Pancreas (tissue), 10 donors: ENCODE measurements around the gene CTNND1. TPM values are rescaled to one million over a fixed set of nuclear protein-coding genes. Genes with fewer than 3 reads are reported as not detected.

Source experiments
- ATAC-seq, 4 donors: fragments of 200-7000 bp; cut with Tn5 transposase; one replicate each; pipeline versions ENCODE4 v1.8.0 to v1.9.1; 2020; ENCODE audit warnings: mild to moderate bottlenecking in 4 of 4, moderate library complexity in 4 of 4
- DNase-seq, 6 donors: peaks; one replicate each; pipeline ENCODE4 v3.0.0-alpha.2; 2020
- FAIRE-seq: peaks from 2 replicates; lab custom pipeline; 2012; peaks lifted over from hg19 to GRCh38; lab: Jason Lieb, UNC
- H3K27ac ChIP-seq, 4 donors: fragments of 200-600 bp; sonication (generic); 1 replicate in 3 of 4; 2 replicates in 1 of 4; pipeline versions ENCODE4 v1.5.0 to v1.8.0; 2020
- H3K27me3 ChIP-seq, 4 donors: fragments of 200-600 bp; one replicate each; pipeline ENCODE4 v1.8.0; 2021
- H3K36me3 ChIP-seq, 3 donors: fragments of 200-600 bp; sonication (generic) in 1 of 3; one replicate each; pipeline versions ENCODE4 v1.5.0 to v1.8.0; 2020 to 2021
- H3K4me1 ChIP-seq, 3 donors: fragments of 200-600 bp; one replicate each; pipeline ENCODE4 v1.8.0; 2021
- H3K4me3 ChIP-seq, 4 donors: fragments of 200-600 bp; sonication (generic) in 2 of 4; one replicate each; pipeline versions ENCODE4 v1.5.0 to v1.8.0; 2020 to 2021
- H3K9me3 ChIP-seq, 4 donors: fragments of 200-600 bp; one replicate each; pipeline ENCODE4 v1.8.0; 2021
- WGBS, 2 donors: extraction: QIAGEN DNeasy Blood & Tissue Kit; methylation state at CpG; one replicate each; pipeline ENCODE4 v1.1.7; 2013; 5-methylcytosine and 5-hydroxymethylcytosine counted together
- intact Hi-C, 3 donors: fragments of 100-400 bp; cut with DNase I; formaldehyde crosslinking; loops; one replicate each; pipeline versions ENCODE4 v1.11.1 to v1.14.2; 2022
- polyA plus RNA-seq, 2 donors: library from polyadenylated mRNA; stranded (reverse); fragments of 200-250 nt; gene quantifications; one replicate each; pipeline ENCODE4 v1.2.3, GENCODE V29; 2013
- total RNA-seq, 6 donors: library from RNA; stranded (reverse); fragmentation: NEBNext Ultra II Directional in 4 of 6; extraction: Animal tissue kit (Norgen Biotek cat#: 25700) in 4 of 6; gene quantifications; one replicate each; pipeline versions ENCODE4 v1.2.1 to v1.2.4, GENCODE V29; 2021 to 2023
- TF ChIP-seq, protein P1 (sequence below), 4 donors: fragments of 200-600 bp; sonication (generic) in 3 of 4; IDR thresholded peaks; one replicate each; pipeline versions ENCODE4 v1.5.0 to v1.8.0; 2021; ENCODE audit warnings: antibody characterized with exemption in 4 of 4
- donor health status: healthy with polysubstance abuse.
- donor health status: DM: no; HTN: no; CAD: no; lungs with moderate emphysema.
- donor health status: DM: no; HTN: no; CAD: no.
- donor health status: control.
- donor health status: control.
- donor health status: Bipolar disorder and iron deficiency.
- donor health status: DM: yes; HTN: yes; CAD: no.
- donor health status: DM: no; HTN: no; CAD: no.
- donor health status: DM: no; HTN: no; CAD: no.
- donor health status: DM: yes; HTN: yes; CAD: no.

CTNND1 gene
- total and polyA plus RNA-seq, 8 donors = 42.7 to 203 (median 122) TPM

DNA sequence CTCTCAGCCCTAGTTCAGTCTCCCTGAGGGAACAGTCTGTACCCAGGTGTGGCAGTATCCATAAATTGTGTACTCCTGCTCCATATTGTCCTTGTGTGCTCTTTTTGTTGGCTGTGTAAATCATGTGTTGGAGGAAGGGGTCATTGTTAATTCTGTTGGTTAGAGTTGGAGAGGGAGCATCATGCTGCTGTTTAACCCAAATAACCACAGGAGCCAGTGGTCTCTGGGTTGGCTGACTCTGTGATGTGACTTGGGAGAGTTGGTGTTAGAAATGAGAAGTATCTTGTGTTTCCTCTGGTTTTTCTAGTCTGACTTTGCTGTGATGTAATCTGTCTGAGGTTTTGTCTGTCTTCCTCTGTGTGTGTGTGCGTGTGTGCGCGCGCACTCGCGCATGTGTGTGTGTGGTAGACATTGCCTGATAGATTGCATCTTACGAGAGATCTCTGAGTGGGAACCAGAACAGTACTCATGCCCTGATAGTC, 30.5 kb downstream of the CTNND1 start:
- H3K27ac ChIP-seq = peak overlapping the region in 2 of 4 donors; percentile 62 to 64
- H3K36me3 ChIP-seq = peaks cover 6 to 25% (median 18%) of the 10 kb centered on the region in 3 donors
- ATAC-seq (peak in 3 of 4 donors; percentile 47 to 82 (median 70)), FAIRE-seq (no peak), DNase-seq (peak in 1 of 6 donors; percentile 63)
- 91 to 92% methylated on average over 7 of the region's 7 CpGs for WGBS, 2 donors
- no peaks in the 10 kb centered on the region for H3K27me3 ChIP-seq
- H3K4me1 ChIP-seq = peaks cover 21 to 52% (median 37%) of the 10 kb centered on the region in 3 donors
- H3K4me3 ChIP-seq = no peak overlapping the region
- TF ChIP-seq, protein P1, sequence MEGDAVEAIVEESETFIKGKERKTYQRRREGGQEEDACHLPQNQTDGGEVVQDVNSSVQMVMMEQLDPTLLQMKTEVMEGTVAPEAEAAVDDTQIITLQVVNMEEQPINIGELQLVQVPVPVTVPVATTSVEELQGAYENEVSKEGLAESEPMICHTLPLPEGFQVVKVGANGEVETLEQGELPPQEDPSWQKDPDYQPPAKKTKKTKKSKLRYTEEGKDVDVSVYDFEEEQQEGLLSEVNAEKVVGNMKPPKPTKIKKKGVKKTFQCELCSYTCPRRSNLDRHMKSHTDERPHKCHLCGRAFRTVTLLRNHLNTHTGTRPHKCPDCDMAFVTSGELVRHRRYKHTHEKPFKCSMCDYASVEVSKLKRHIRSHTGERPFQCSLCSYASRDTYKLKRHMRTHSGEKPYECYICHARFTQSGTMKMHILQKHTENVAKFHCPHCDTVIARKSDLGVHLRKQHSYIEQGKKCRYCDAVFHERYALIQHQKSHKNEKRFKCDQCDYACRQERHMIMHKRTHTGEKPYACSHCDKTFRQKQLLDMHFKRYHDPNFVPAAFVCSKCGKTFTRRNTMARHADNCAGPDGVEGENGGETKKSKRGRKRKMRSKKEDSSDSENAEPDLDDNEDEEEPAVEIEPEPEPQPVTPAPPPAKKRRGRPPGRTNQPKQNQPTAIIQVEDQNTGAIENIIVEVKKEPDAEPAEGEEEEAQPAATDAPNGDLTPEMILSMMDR (IDR thresholded peaks at IDR 0.05) = no peak
- intact Hi-C loops = no loop called here
- H3K9me3 ChIP-seq = no peaks in the 10 kb centered on the region

DNA sequence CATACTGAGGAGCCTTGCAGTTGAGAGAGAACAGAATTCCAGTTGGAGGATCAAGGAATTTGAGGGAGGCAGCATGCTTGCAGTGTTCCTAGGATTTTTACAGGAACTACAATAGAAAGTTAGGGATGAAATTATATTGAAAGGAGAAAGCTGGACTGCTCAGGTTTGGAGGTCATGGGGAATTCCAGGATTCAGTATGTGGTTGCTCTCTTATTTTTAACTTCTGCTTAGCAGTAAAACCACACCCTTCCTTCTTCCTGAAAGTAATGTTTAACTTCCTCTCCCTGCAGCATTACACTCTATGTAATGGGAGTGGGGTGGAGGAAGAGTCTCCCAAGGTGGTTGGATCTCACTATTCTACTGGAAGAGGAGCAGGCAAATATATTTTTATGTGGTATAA, 31.3 kb downstream of the CTNND1 start:
- peaks cover 21 to 45% (median 29%) of the 10 kb centered on the region in 3 donors for H3K4me1 ChIP-seq
- peak overlapping the region in 2 of 4 donors; percentile 50 to 64 for H3K27ac ChIP-seq
- TF ChIP-seq, protein P1 (IDR thresholded peaks at IDR 0.05) = no peak
- intact Hi-C loops = no loop called here
- DNase-seq (no peak), ATAC-seq (peak in 3 of 4 donors; percentile 48 to 76 (median 69)), FAIRE-seq (no peak)
- peaks cover 6 to 30% (median 19%) of the 10 kb centered on the region in 3 donors for H3K36me3 ChIP-seq
- H3K9me3 ChIP-seq = no peaks in the 10 kb centered on the region
- no peaks in the 10 kb centered on the region for H3K27me3 ChIP-seq
- H3K4me3 ChIP-seq = peak overlapping the region in 1 of 4 donors; percentile 23

DNA sequence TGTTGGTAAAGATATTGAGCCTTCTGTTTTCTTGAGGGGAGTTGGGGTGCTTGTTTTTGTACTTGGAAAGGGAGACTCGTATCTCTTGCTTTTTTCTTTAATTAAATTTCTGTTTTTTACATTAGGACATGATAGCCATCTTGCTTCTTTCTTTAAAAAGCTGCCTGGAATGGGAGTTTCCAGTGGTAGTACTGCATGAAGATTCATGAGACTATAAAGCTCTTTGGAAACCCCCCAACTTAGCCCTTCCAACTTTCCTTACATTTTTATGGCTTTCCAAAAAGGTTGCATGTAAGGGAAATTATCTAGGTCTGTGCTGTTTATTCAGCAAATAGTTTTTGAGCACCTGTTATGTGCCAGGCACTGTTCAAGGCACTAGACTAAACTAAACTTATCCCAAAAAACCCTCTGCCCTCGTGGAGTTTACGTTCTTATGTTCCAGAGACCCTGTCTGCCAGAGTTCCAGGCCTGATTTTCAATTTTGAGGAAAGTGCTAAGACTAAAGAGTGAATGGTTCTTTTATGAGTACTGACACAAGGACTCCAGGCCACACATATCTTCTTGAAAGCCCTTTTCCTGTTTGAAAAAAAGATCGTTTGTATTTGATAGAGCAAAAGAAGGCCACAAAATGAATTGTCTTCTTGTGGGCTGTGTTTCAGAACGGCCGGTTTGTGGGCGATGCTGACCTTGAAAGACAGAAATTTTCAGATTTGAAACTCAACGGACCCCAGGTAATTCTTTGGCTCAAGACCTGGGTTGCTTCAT, 31.9 kb downstream of the CTNND1 start:
- intact Hi-C loops = no loop called here
- peaks cover 6 to 31% (median 19%) of the 10 kb centered on the region in 3 donors for H3K36me3 ChIP-seq
- no peak for ATAC-seq
- H3K27me3 ChIP-seq = no peaks in the 10 kb centered on the region
- H3K4me3 ChIP-seq = no peak overlapping the region
- DNase-seq = no peak
- H3K9me3 ChIP-seq = no peaks in the 10 kb centered on the region
- FAIRE-seq = no peak
- 33 to 35% methylated on average over 8 of the region's 8 CpGs for WGBS, 2 donors
- peak overlapping the region in 2 of 4 donors; percentile 50 to 64 for H3K27ac ChIP-seq
- TF ChIP-seq, protein P1 (IDR thresholded peaks at IDR 0.05) = no peak
- H3K4me1 ChIP-seq = peaks cover 24 to 44% (median 26%) of the 10 kb centered on the region in 3 donors

DNA sequence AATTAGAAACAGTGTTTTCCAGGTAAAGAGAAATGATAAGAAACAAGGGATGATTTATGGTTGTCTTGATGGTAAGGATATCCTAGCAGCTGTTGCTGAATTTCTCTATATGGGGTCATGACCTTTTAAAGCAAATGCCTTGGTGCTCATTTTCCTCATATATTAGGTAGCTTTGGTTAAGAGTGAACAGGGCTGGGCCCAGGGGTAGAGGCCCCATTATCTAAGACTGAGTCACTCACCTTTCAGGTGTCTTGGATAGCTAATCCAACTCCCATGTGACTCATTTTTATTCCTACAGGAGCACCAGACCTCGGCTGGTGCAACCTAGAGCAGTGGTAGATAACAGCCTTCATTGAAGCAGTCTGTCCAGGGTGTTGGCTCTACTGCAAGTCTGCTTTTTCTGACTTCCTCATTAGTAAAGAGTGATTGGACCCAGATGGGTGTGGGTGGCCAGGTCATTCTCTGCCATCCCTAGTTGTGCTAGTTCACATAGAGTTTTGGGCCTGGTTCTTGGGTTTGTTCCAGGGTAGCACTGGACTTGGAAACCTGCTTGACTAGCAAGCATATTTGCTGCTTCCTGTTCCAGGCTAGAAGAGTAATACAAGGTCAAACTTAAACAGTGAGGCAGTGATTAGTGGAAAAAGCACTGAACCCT, 37.4 kb downstream of the CTNND1 start:
- ATAC-seq (peak; percentile 80 to 85 (median 82)), DNase-seq (peak in 4 of 6 donors; percentile 61 to 82 (median 77)), FAIRE-seq (no peak)
- no peaks in the 10 kb centered on the region for H3K27me3 ChIP-seq
- 0% methylated on average over 1 of the region's 1 CpG for WGBS, 2 donors
- intact Hi-C loops = loop anchor here in 1 of 3 donors (5.0 kb wide), 1 partner anchor 37 kb away; the partner anchor contains the start of gene CTNND1
- H3K36me3 ChIP-seq = peaks cover 9 to 52% (median 32%) of the 10 kb centered on the region in 3 donors
- H3K4me3 ChIP-seq = no peak overlapping the region
- TF ChIP-seq, protein P1 (IDR thresholded peaks at IDR 0.05) = no peak
- no peaks in the 10 kb centered on the region for H3K9me3 ChIP-seq
- peak overlapping the region; percentile 35 to 73 (median 56) for H3K27ac ChIP-seq
- peaks cover 36 to 50% (median 37%) of the 10 kb centered on the region in 3 donors for H3K4me1 ChIP-seq
